Activated CD4-positive, alpha-beta memory T cell treated with anti-CD3 and anti-CD28 coated beads for 36 hours (primary cell): ENCODE data around the gene ECM1. TPM values are rescaled to one million over a fixed set of nuclear protein-coding genes. Genes with fewer than 3 reads are reported as not detected.

Experiments
- CTCF ChIA-PET: fragments of 350-600 bp; sonication (Branson Sonifier 250); formaldehyde crosslinking; loops from one replicate; lab custom pipeline; 2021; ENCODE audit warnings: antibody characterized with exemption, inconsistent platforms; lab: Charles Lee
- POLR2A ChIA-PET: fragments of 350-600 bp; sonication (Branson Sonifier 250); formaldehyde crosslinking; loops from one replicate; lab custom pipeline; 2021; ENCODE audit warnings: antibody characterized with exemption; lab: Charles Lee
- DNase-seq: peaks from one replicate; pipeline ENCODE4 v3.0.0-alpha.2; 2020
- H3K27ac Mint-ChIP-seq: one replicate; pipeline ENCODE4 v1.8.0; 2021; ENCODE audit warnings: mixed read lengths
- H3K27me3 Mint-ChIP-seq: one replicate; pipeline ENCODE4 v1.8.0; 2021; ENCODE audit warnings: mixed read lengths
- H3K36me3 Mint-ChIP-seq: one replicate; pipeline ENCODE4 v1.8.0; 2021; ENCODE audit warnings: mixed read lengths
- H3K4me1 Mint-ChIP-seq: one replicate; pipeline ENCODE4 v1.8.0; 2021; ENCODE audit warnings: low read depth, mixed read lengths
- H3K4me3 Mint-ChIP-seq: one replicate; pipeline ENCODE4 v1.8.0; 2021; ENCODE audit warnings: mild to moderate bottlenecking, mixed read lengths
- H3K9me3 Mint-ChIP-seq: one replicate; pipeline ENCODE4 v1.8.0; 2021; ENCODE audit warnings: mixed read lengths
- intact Hi-C: fragments of 100-400 bp; cut with micrococcal nuclease; formaldehyde crosslinking; loops from one replicate; pipeline ENCODE4 v1.15.1; 2023
- total RNA-seq, 2 experiments: library from RNA; stranded (reverse); gene quantifications; one replicate each; pipeline ENCODE4 v1.2.3, GENCODE V29; 2021

The ECM1 gene
- 1 to 10 TPM; 1.1 to 1.5 TPM for total RNA-seq

GRCh38 chr1:150507912-150508864 is at the start of gene ECM1:
ECM1 (plus strand) TSS chr1:150508109; CDS start chr1:150508210, 101 bp downstream.
- H3K36me3 Mint-ChIP-seq = peaks cover 21% of the 10 kb centered on the region
- peaks cover 3% of the 10 kb centered on the region for H3K4me1 Mint-ChIP-seq
- ChIA-PET POLR2A (no interaction called here), CTCF (no interaction called here)
- intact Hi-C loops = no loop called here
- no peak within 1 kb of the TSS for H3K4me3 Mint-ChIP-seq
- no peaks in the 10 kb centered on the region for H3K27me3 Mint-ChIP-seq
- DNase-seq = no peak
- no peak within 1 kb of the TSS for H3K27ac Mint-ChIP-seq
- H3K9me3 Mint-ChIP-seq = no peaks in the 10 kb centered on the region

- POLR2A ChIA-PET = no interaction called here
These were observed 43.5 kb upstream of the ECM1 start for GRCh38 chr1:150464422-150464826.

GRCh38 chr1:150466964-150467363 is 40.9 kb upstream of the ECM1 start:
- H3K36me3 Mint-ChIP-seq = peaks cover 28% of the 10 kb centered on the region
- H3K27ac Mint-ChIP-seq = no peak overlapping the region
- H3K9me3 Mint-ChIP-seq = no peaks in the 10 kb centered on the region
- intact Hi-C loops = no loop called here
- no peaks in the 10 kb centered on the region for H3K27me3 Mint-ChIP-seq
- ChIA-PET POLR2A (no interaction called here), CTCF (interaction anchor here (0.6 kb wide), 1 partner anchor 62 kb away, joined by 3 read pairs; no protein-coding TSS in a partner anchor)
- peaks cover 4% of the 10 kb centered on the region for H3K4me1 Mint-ChIP-seq
- H3K4me3 Mint-ChIP-seq = no peak overlapping the region
- no peak for DNase-seq

More at GRCh38 chr1:150464422-150464826, 43.5 kb upstream of the ECM1 start:
- intact Hi-C loops = loop anchor here (1.0 to 5.0 kb wide), 3 partner anchors 53 to 513 kb away; partner anchors contain the start of gene FALEC
- Mint-ChIP-seq H3K27ac (peak overlapping the region; percentile 11), H3K4me3 (no peak overlapping the region), H3K4me1 (peaks cover 4% of the 10 kb centered on the region), H3K9me3 (no peaks in the 10 kb centered on the region), H3K36me3 (peaks cover 18% of the 10 kb centered on the region), H3K27me3 (no peaks in the 10 kb centered on the region)
- DNase-seq = peak; percentile 76
- CTCF ChIA-PET = interaction anchor here (0.6 to 2.5 kb wide), 6 partner anchors 36 to 96 kb away, joined by 3 to 15 read pairs (median 6); partner anchors contain the start of gene FALEC

DNA sequence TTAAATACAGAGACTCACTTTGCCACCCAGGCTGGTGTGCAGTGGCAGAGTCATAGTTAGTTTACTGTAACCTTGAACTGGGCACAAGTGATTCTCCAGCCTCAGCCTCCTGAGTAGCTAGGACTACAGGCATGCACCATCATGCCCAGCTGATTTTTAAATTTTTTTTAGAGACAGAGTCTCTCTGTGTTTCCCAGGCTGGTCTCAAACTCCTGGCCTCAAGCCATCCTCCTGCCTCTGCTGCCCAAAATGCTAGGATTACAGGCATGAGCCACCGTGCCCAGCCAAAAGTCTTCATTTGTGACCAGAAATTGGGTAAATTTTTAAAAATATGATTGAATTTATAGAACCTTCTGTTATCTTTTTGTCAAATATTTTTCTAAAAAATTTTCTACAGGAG is 38.6 kb upstream of the ECM1 start:
- intact Hi-C loops = no loop called here
- H3K36me3 Mint-ChIP-seq = peaks cover 32% of the 10 kb centered on the region
- H3K9me3 Mint-ChIP-seq = no peaks in the 10 kb centered on the region
- DNase-seq = no peak
- H3K27ac Mint-ChIP-seq = no peak overlapping the region
- ChIA-PET POLR2A (no interaction called here), CTCF (interaction anchor here (0.6 kb wide), 1 partner anchor 630 kb away, joined by 3 read pairs; no protein-coding TSS in a partner anchor)
- peaks cover 2% of the 10 kb centered on the region for H3K4me1 Mint-ChIP-seq
- H3K4me3 Mint-ChIP-seq = no peak overlapping the region
- H3K27me3 Mint-ChIP-seq = no peaks in the 10 kb centered on the region

GRCh38 chr1:150472601-150473200 is 35.2 kb upstream of the ECM1 start:
- DNase-seq = no peak
- intact Hi-C loops = no loop called here
- Mint-ChIP-seq H3K9me3 (no peaks in the 10 kb centered on the region), H3K4me1 (peaks cover 11% of the 10 kb centered on the region), H3K27me3 (no peaks in the 10 kb centered on the region), H3K27ac (no peak overlapping the region), H3K4me3 (no peak overlapping the region), H3K36me3 (peaks cover 22% of the 10 kb centered on the region)
- POLR2A ChIA-PET = no interaction called here
- CTCF ChIA-PET = no interaction called here

GRCh38 chr1:150473659-150474058 is 34.2 kb upstream of the ECM1 start:
- Mint-ChIP-seq H3K9me3 (no peaks in the 10 kb centered on the region), H3K4me3 (no peak overlapping the region), H3K27ac (no peak overlapping the region), H3K27me3 (no peaks in the 10 kb centered on the region), H3K4me1 (peaks cover 11% of the 10 kb centered on the region), H3K36me3 (peaks cover 22% of the 10 kb centered on the region)
- no peak for DNase-seq
- intact Hi-C loops = no loop called here
- ChIA-PET CTCF (no interaction called here), POLR2A (no interaction called here)

DNA sequence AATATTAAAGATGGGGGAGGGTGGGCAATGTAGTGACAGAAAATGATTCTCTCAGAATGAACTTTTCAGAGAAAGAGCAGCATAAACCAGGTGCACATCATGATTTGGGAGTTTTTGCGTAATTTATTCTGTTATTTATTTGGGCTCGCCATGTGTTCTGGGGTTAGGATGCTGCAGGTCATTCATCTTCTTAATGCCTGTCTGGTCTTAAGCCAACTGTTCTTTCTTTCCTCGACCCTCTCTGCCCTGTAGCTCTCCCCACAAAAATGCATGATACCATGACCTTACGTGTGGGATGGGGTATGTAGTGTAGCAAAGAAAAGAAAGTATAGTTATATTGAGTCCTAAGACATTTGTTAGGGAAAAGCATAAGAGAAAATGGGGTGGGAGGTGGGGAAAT is 33.0 kb upstream of the ECM1 start:
- H3K4me1 Mint-ChIP-seq = peaks cover 11% of the 10 kb centered on the region
- H3K27me3 Mint-ChIP-seq = no peaks in the 10 kb centered on the region
- CTCF ChIA-PET = no interaction called here
- peaks cover 22% of the 10 kb centered on the region for H3K36me3 Mint-ChIP-seq
- no peak overlapping the region for H3K27ac Mint-ChIP-seq
- POLR2A ChIA-PET = no interaction called here
- no peak for DNase-seq
- intact Hi-C loops = no loop called here
- no peaks in the 10 kb centered on the region for H3K9me3 Mint-ChIP-seq
- no peak overlapping the region for H3K4me3 Mint-ChIP-seq

DNA sequence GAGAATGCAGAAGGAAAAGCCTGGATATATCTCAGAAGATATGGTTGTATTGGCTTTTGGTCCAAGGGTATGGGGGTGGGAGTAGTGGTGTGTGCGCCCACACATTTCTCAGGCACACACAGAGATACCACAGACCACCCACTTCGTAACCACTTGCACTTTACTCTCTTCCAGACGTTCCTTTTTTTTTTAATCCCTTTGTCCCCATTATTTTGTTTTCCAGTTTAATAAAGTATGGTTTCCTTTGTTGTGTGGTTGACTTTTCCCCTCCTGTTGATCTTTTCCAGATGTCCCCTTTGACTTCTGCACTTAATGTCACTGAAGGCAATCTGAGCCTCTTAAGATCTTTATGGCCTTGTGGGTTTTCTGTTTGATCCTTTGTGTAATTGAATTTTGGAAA is 31.2 kb upstream of the ECM1 start:
- POLR2A ChIA-PET = no interaction called here
- Mint-ChIP-seq H3K27ac (no peak overlapping the region), H3K36me3 (peaks cover 8% of the 10 kb centered on the region), H3K27me3 (no peaks in the 10 kb centered on the region), H3K4me1 (peaks cover 11% of the 10 kb centered on the region), H3K4me3 (no peak overlapping the region), H3K9me3 (no peaks in the 10 kb centered on the region)
- DNase-seq = no peak
- CTCF ChIA-PET = no interaction called here
- intact Hi-C loops = no loop called here

DNA sequence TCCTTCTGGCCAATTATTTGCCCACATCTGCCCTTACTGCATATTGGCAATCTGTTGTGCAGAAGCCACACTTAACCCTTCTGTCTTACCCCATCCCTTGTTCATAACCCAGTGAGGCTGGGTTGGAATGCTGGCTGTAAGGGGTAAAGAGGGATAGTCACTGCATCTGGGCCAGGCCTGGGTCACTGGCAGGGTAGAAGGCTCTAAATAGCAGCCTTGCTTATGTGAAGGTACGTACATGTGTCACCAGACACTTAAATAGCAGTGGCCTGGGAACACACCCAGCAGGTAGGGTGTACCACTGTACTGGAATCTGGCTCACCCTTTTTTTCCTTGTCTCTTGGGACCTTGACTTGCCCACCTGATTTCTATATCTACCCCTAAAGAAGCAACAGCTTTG is 30.6 kb upstream of the ECM1 start:
- POLR2A ChIA-PET = no interaction called here
- intact Hi-C loops = no loop called here
- Mint-ChIP-seq H3K9me3 (no peaks in the 10 kb centered on the region), H3K27me3 (no peaks in the 10 kb centered on the region), H3K4me3 (no peak overlapping the region), H3K36me3 (peaks cover 2% of the 10 kb centered on the region), H3K4me1 (peaks cover 11% of the 10 kb centered on the region), H3K27ac (no peak overlapping the region)
- no peak for DNase-seq
- CTCF ChIA-PET = no interaction called here

GRCh38 chr1:150477733-150478132 is 30.2 kb upstream of the ECM1 start:
- no peak overlapping the region for H3K4me3 Mint-ChIP-seq
- H3K27ac Mint-ChIP-seq = no peak overlapping the region
- no peaks in the 10 kb centered on the region for H3K27me3 Mint-ChIP-seq
- POLR2A ChIA-PET = no interaction called here
- H3K9me3 Mint-ChIP-seq = no peaks in the 10 kb centered on the region
- no peaks in the 10 kb centered on the region for H3K36me3 Mint-ChIP-seq
- peaks cover 11% of the 10 kb centered on the region for H3K4me1 Mint-ChIP-seq
- CTCF ChIA-PET = no interaction called here
- intact Hi-C loops = no loop called here
- no peak for DNase-seq

GRCh38 chr1:150479370-150479769 is 28.5 kb upstream of the ECM1 start:
- Mint-ChIP-seq H3K4me1 (peaks cover 11% of the 10 kb centered on the region), H3K27me3 (no peaks in the 10 kb centered on the region), H3K4me3 (no peak overlapping the region), H3K9me3 (no peaks in the 10 kb centered on the region), H3K36me3 (no peaks in the 10 kb centered on the region), H3K27ac (no peak overlapping the region)
- POLR2A ChIA-PET = interaction anchor here (0.6 kb wide), 1 partner anchor 105 kb away, joined by 4 read pairs; no protein-coding TSS in a partner anchor
- intact Hi-C loops = no loop called here
- CTCF ChIA-PET = no interaction called here
- no peak for DNase-seq

DNA sequence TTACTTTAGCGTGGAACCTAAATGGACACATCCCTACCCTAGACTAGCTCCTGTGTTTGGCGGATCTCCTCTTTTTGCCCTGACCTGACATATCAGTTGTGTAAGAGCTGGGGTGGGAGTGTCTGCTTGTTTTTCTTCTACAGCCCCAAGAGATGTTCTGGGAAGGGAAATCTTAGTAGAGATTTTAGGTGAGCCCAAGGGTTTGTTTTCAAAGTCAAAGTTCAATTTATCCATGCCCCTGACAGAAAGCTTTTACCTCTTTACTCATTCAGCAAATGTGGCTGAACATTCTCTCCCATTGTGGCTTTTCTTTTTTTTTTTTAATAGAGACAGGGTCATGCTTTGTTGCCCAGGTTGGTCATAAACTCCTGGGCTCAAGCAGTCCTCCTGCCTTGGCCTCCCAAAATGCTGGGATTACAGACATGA is 28.0 kb upstream of the ECM1 start:
- ChIA-PET CTCF (no interaction called here), POLR2A (interaction anchor here (0.6 kb wide), 1 partner anchor 106 kb away, joined by 4 read pairs; no protein-coding TSS in a partner anchor)
- Mint-ChIP-seq H3K4me1 (peaks cover 14% of the 10 kb centered on the region), H3K27ac (no peak overlapping the region), H3K9me3 (no peaks in the 10 kb centered on the region), H3K36me3 (no peaks in the 10 kb centered on the region), H3K4me3 (no peak overlapping the region), H3K27me3 (no peaks in the 10 kb centered on the region)
- DNase-seq = no peak
- intact Hi-C loops = loop anchor here (10.0 kb wide), 1 partner anchor 495 kb away; the partner anchor contains the start of gene CERS2
